HCT116 (cell line): ENCODE measurements around the gene MRPL1. TPM values are rescaled to one million over a fixed set of nuclear protein-coding genes. Genes with fewer than 3 reads are reported as not detected.

Experiments
- ATAC-seq: fragments of 200-7000 bp; cut with Tn5 transposase; 2 replicates; pipeline ENCODE4 v1.9.1; 2020; ENCODE audit warnings: mild to moderate bottlenecking, moderate library complexity
- BruUV-seq: library from RNA; stranded (reverse); fragments of 400-500 nt; replicated peaks from 2 replicates; lab custom pipeline; 2021; lab: Mats Ljungman, UMichigan
- CTCF ChIA-PET: fragments of 300-600 bp; sonication (Branson Sonifier 250); formaldehyde crosslinking; loops from one replicate; lab custom pipeline; 2021; ENCODE audit warnings: antibody characterized with exemption; lab: Charles Lee
- POLR2A ChIA-PET: fragments of 300-600, 350-600 bp; sonication (Branson Sonifier 250); formaldehyde crosslinking; loops from one replicate; lab custom pipeline; 2021; ENCODE audit warnings: antibody characterized with exemption; lab: Charles Lee
- RAD21 ChIA-PET, 2 experiments: fragments of 300-600 bp; sonication (Branson Sonifier 250); formaldehyde crosslinking; loops; one replicate each; lab custom pipeline; 2023; ENCODE audit warnings: low total read pairs in 2 of 2; ENCODE audit not compliant: uncharacterized antibody in 2 of 2, unreplicated experiment in 2 of 2, low non-redundant PET in 1 of 2; lab: Charles Lee
- DNase-seq: peaks from one replicate; pipeline ENCODE4 v3.0.0-alpha.2; 2010; ENCODE audit warnings: low read depth, low spot score
- H2AFZ ChIP-seq: fragments of 200-600 bp; shearing (Covaris generic), sonication (generic); 2 replicates; pipeline ENCODE4 v1.6.1; 2017; ENCODE audit warnings: low read depth, mixed run types, mixed read lengths, antibody characterized with exemption, low read length; ENCODE audit not compliant: poor library complexity, severe bottlenecking
- H3K27ac ChIP-seq: 2 replicates; pipeline ENCODE4 v1.5.1; 2012; ENCODE audit warnings: low read depth, low read length
- H3K27me3 ChIP-seq: fragments of 200-600 bp; sonication (generic); 2 replicates; pipeline ENCODE4 v1.6.1; 2016; ENCODE audit warnings: mixed run types, low read length, mixed read lengths; ENCODE audit not compliant: insufficient read depth
- H3K36me3 ChIP-seq, 2 experiments: fragments of 200-500 bp in 1 of 2; fragments of 200-600 bp in 1 of 2; sonication (Bioruptor generic) in 1 of 2; sonication (generic) in 1 of 2; 2 replicates each; pipeline versions ENCODE4 v1.5.1 to v1.6.1; 2014 to 2016; ENCODE audit warnings: low read length in 2 of 2, inconsistent platforms in 1 of 2, mixed read lengths in 1 of 2, mixed run types in 1 of 2; ENCODE audit not compliant: insufficient read depth in 2 of 2, control insufficient read depth in 1 of 2
- H3K4me1 ChIP-seq, 2 experiments: fragments of 200-600 bp in 1 of 2; sonication (generic) in 1 of 2; 2 replicates each; pipeline versions ENCODE4 v1.5.1 to v1.6.1; 2012 to 2017; ENCODE audit warnings: low read length in 2 of 2, inconsistent platforms in 1 of 2, mild to moderate bottlenecking in 1 of 2, mixed read lengths in 1 of 2, mixed run types in 1 of 2, moderate library complexity in 1 of 2; ENCODE audit not compliant: insufficient read depth in 2 of 2, control insufficient read depth in 1 of 2
- H3K4me2 ChIP-seq: fragments of 200-600 bp; sonication (generic); 2 replicates; pipeline ENCODE4 v1.6.1; 2017; ENCODE audit warnings: mixed run types, low read length, mixed read lengths
- H3K4me3 ChIP-seq, 2 experiments: fragments of 200-600 bp in 1 of 2; sonication (generic) in 1 of 2; replicated peaks in 1 of 2; 2 replicates each; pipeline ENCODE4 v1.5.1; 2011 to 2016; ENCODE audit warnings: low read length in 2 of 2, control low read depth in 1 of 2, low read depth in 1 of 2, mild to moderate bottlenecking in 1 of 2, mixed read lengths in 1 of 2, mixed run types in 1 of 2
- H3K79me2 ChIP-seq: fragments of 200-600 bp; sonication (generic); 2 replicates; pipeline ENCODE4 v1.6.1; 2017; ENCODE audit warnings: mild to moderate bottlenecking, mixed run types, low read length, moderate library complexity, mixed read lengths; ENCODE audit not compliant: insufficient read depth
- H3K9ac ChIP-seq: fragments of 200-600 bp; sonication (generic); 2 replicates; pipeline ENCODE4 v1.6.1; 2016; ENCODE audit warnings: low read length, mixed read lengths
- H3K9me2 ChIP-seq: fragments of 200-600 bp; sonication (generic), shearing (Covaris generic); 2 replicates; pipeline ENCODE4 v1.6.1; 2017; ENCODE audit warnings: mixed run types, mild to moderate bottlenecking, moderate library complexity; ENCODE audit not compliant: insufficient read depth
- H3K9me3 ChIP-seq, 2 experiments: fragments of 200-500 bp in 1 of 2; fragments of 200-600 bp in 1 of 2; sonication (Bioruptor generic) in 1 of 2; sonication (generic) in 1 of 2; 2 replicates each; pipeline ENCODE4 v1.6.1; 2014 to 2017; ENCODE audit warnings: low read length in 2 of 2, mixed read lengths in 2 of 2, inconsistent platforms in 1 of 2, low read depth in 1 of 2, mild to moderate bottlenecking in 1 of 2, mixed run types in 1 of 2, moderate library complexity in 1 of 2; ENCODE audit not compliant: control insufficient read depth in 1 of 2, insufficient read depth in 1 of 2
- H4K20me1 ChIP-seq: fragments of 200-600 bp; sonication (generic), shearing (Covaris generic); 2 replicates; pipeline ENCODE4 v1.6.1; 2017; ENCODE audit warnings: mixed run types, mild to moderate bottlenecking, moderate library complexity; ENCODE audit not compliant: insufficient read depth
- ATF3 ChIP-seq: IDR thresholded peaks from 2 replicates; pipeline ENCODE4 v1.6.1; 2012
- CBX3 ChIP-seq: IDR thresholded peaks from 2 replicates; pipeline ENCODE4 v1.6.1; 2012; ENCODE audit warnings: low read depth
- CEBPB ChIP-seq: IDR thresholded peaks from 2 replicates; pipeline ENCODE4 v1.6.1; 2012; ENCODE audit warnings: low read depth
- ELF1 ChIP-seq: IDR thresholded peaks from 2 replicates; pipeline ENCODE4 v1.6.1; 2012; ENCODE audit warnings: low read depth, borderline replicate concordance
- EZH2 ChIP-seq: fragments of 200-600 bp; sonication (generic); IDR thresholded peaks from 2 replicates; pipeline ENCODE4 v1.6.1; 2017; ENCODE audit warnings: antibody characterized with exemption, mixed run types
- FOSL1 ChIP-seq: IDR thresholded peaks from 2 replicates; pipeline ENCODE4 v1.6.1; 2012; ENCODE audit warnings: low read depth
- JUND ChIP-seq: IDR thresholded peaks from 2 replicates; pipeline ENCODE4 v1.6.1; 2012
- POLR2A ChIP-seq: IDR thresholded peaks from 2 replicates; pipeline ENCODE4 v1.7.0; 2011; ENCODE audit warnings: borderline replicate concordance; ENCODE audit not compliant: insufficient read depth, insufficient read length; ENCODE audit errors: extremely low read depth
- POLR2AphosphoS5 ChIP-seq: IDR thresholded peaks from 2 replicates; pipeline ENCODE4 v1.6.1; 2011; ENCODE audit warnings: mild to moderate bottlenecking, low read depth, low read length, moderate library complexity
- RAD21 ChIP-seq: IDR thresholded peaks from 2 replicates; pipeline ENCODE4 v1.6.1; 2012; ENCODE audit warnings: low read depth, mild to moderate bottlenecking
- REST ChIP-seq: IDR thresholded peaks from 2 replicates; pipeline ENCODE4 v1.6.1; 2012; ENCODE audit warnings: low read depth
- TCF7L2 ChIP-seq: IDR thresholded peaks from 2 replicates; pipeline ENCODE4 v1.7.0; 2011; ENCODE audit warnings: borderline replicate concordance, inconsistent platforms; ENCODE audit not compliant: insufficient read depth, insufficient read length; ENCODE audit errors: extremely low read depth
- YY1 ChIP-seq: IDR thresholded peaks from 2 replicates; pipeline ENCODE4 v1.6.1; 2011; ENCODE audit warnings: low read length, low read depth, moderate library complexity, mild to moderate bottlenecking; ENCODE audit not compliant: insufficient replicate concordance; ENCODE audit errors: extremely low read depth
- ZBTB33 ChIP-seq: IDR thresholded peaks from 2 replicates; pipeline ENCODE4 v1.6.1; 2011; ENCODE audit warnings: mild to moderate bottlenecking, low read length, moderate library complexity; ENCODE audit not compliant: insufficient replicate concordance; ENCODE audit errors: extremely low read depth
- ZNF274 ChIP-seq: fragments of 200-500 bp; sonication (Bioruptor generic); IDR thresholded peaks from 2 replicates; pipeline ENCODE4 v1.6.1; 2014; ENCODE audit warnings: mild to moderate bottlenecking, low read depth, low read length, inconsistent platforms
- intact Hi-C: fragments of 100-400 bp; cut with micrococcal nuclease; formaldehyde crosslinking; loops from 2 replicates; pipeline ENCODE4 v1.10.0; 2022
- total RNA-seq: library from RNA; stranded (reverse); gene quantifications from one replicate; pipeline ENCODE4 v1.2.1, GENCODE V29; 2021; ENCODE audit not compliant: unreplicated experiment
- TF ChIP-seq, protein P1 (sequence below), 3 experiments: fragments of 200-600 bp in 1 of 3; sonication (generic) in 1 of 3; IDR thresholded peaks in 2 of 3; conservative IDR thresholded peaks in 1 of 3; 2 replicates each; pipeline ENCODE4 v1.5.1; 2012 to 2017; ENCODE audit warnings: low read depth in 2 of 3, low read length in 2 of 3, antibody characterized with exemption in 1 of 3, borderline replicate concordance in 1 of 3, control low read depth in 1 of 3, mild to moderate bottlenecking in 1 of 3, mixed read lengths in 1 of 3, mixed run types in 1 of 3, moderate library complexity in 1 of 3; ENCODE audit not compliant: insufficient read depth in 1 of 3
- TF ChIP-seq, protein P2 (sequence below): IDR thresholded peaks from 2 replicates; pipeline ENCODE4 v1.6.1; 2012

The MRPL1 gene
- total RNA-seq, 1 experiment from 2014 or later: 54.9 TPM

DNA sequence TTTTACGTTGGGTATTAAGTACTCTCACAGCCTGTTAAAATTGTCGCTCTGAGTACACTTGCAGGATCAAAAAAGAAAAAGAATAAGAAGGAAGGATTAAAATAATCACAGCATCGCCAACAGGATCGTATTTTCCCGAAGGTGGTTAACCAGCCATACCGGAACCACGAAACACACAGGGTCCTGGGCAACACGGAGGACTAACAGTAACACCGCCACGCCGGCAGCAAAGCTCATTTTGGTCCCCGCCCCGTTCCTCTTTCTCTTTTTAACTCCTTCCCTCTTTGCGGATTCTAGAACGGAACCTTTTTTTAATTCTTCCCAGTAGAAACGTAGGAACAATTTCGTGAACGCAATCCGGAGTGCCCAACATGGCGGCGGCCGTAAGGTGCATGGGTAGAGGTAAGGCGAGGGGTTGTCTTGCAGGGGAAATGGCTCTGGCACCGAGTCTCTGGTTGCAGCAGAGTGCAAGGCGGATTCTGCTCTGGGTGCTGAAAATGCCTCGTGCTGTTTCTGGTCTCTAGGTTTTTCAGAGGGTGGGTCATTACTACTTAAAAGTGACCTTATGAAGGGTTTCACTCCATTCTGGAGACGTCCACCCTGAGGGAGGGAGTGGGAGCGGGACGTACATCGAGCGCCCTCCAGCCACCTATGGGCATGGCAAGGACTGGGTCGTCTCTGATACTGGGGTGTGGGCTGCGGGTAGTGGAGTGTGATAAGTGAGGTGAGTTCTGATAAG lies at the start of gene MRPL1 (continued):
- TF ChIP-seq JUND (no peak), RAD21 (no peak), EZH2 (no peak)
- TF ChIP-seq, protein P1, sequence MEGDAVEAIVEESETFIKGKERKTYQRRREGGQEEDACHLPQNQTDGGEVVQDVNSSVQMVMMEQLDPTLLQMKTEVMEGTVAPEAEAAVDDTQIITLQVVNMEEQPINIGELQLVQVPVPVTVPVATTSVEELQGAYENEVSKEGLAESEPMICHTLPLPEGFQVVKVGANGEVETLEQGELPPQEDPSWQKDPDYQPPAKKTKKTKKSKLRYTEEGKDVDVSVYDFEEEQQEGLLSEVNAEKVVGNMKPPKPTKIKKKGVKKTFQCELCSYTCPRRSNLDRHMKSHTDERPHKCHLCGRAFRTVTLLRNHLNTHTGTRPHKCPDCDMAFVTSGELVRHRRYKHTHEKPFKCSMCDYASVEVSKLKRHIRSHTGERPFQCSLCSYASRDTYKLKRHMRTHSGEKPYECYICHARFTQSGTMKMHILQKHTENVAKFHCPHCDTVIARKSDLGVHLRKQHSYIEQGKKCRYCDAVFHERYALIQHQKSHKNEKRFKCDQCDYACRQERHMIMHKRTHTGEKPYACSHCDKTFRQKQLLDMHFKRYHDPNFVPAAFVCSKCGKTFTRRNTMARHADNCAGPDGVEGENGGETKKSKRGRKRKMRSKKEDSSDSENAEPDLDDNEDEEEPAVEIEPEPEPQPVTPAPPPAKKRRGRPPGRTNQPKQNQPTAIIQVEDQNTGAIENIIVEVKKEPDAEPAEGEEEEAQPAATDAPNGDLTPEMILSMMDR (IDR thresholded peaks at IDR 0.05 in 2 of 3, conservative IDR thresholded peaks at IDR 0.05 in 1 of 3; ENCODE audit: borderline replicate concordance in 1 of 3, insufficient read depth in 1 of 3, low read depth in 2 of 3, low read length in 2 of 3): 0 out of 6 replicates have a peak, but pooled peaks of 1 of the 3 experiments have one; percentile 3

DNA sequence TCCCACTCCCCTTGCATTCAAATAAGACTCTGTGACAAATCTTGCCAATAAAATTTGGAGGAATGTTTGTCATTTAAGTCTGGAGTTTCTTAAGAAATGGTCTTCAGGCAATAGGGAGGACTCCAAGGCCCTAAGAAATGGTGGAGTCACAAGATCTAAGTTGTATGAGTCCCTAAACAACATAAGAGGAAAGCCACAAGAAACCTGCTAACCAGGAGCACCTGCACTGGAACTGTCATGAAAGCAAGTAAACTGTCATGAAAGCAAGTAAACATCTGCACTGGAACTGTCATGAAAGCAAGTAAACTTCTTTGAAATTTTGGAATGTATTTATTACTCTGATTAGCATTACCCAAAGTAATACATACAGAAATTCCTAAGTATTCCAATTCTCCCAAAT lies 47.0 kb upstream of the MRPL1 start:
- Histone ChIP-seq H3K36me3 (no peaks in the 10 kb centered on the region), H3K4me1 (peaks cover 6 to 10% of the 10 kb centered on the region in 2 experiments), H3K79me2 (peaks cover 67% of the 10 kb centered on the region), H3K4me2 (no peak overlapping the region), H3K27me3 (no peaks in the 10 kb centered on the region), H3K9me3 (no peaks in the 10 kb centered on the region), H2AFZ (no peak overlapping the region), H3K4me3 (no peak overlapping the region), H3K9ac (no peak overlapping the region), H3K9me2 (no peaks in the 10 kb centered on the region), H3K27ac (no peak overlapping the region), H4K20me1 (no peaks in the 10 kb centered on the region)
- BruUV-seq: no TSS peak
- ChIA-PET CTCF (no interaction called here), POLR2A (no interaction called here), RAD21 (no interaction called here)
- ATAC-seq (no peak), DNase-seq (no peak)
- intact Hi-C loops: no loop called here
- no peak for TF ChIP-seq FOSL1
- no peak for TF ChIP-seq JUND
- TF ChIP-seq ZBTB33: no peak
- TF ChIP-seq CBX3: no peak
- no peak for TF ChIP-seq REST
- TF ChIP-seq CEBPB: no peak
- no peak for TF ChIP-seq YY1
- TF ChIP-seq ZNF274: no peak
- no peak for TF ChIP-seq ELF1
- TF ChIP-seq, protein P2, sequence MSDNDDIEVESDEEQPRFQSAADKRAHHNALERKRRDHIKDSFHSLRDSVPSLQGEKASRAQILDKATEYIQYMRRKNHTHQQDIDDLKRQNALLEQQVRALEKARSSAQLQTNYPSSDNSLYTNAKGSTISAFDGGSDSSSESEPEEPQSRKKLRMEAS: no peak
- no peak for TF ChIP-seq POLR2AphosphoS5
- no peak for TF ChIP-seq TCF7L2
- no peak for TF ChIP-seq POLR2A
- TF ChIP-seq EZH2: no peak
- no peak for TF ChIP-seq ATF3
